Heart left ventricle (tissue), 13 donors: Measurements from ENCODE around the gene SLC9A9.

Source experiments
- CTCF ChIP-seq, 12 donors: fragments of 200-600 bp; sonication (generic) in 4 of 12; IDR thresholded peaks; one replicate each; pipeline versions ENCODE4 v1.5.0 to v1.8.0; 2018 to 2022; ENCODE audit warnings: antibody characterized with exemption in 12 of 12, mild to moderate bottlenecking in 5 of 12
- POLR2A ChIP-seq, 2 donors: fragments of 450-650 bp; IDR thresholded peaks; one replicate each; pipeline ENCODE4 v1.6.1; 2017; ENCODE audit warnings: antibody characterized with exemption in 2 of 2, mild to moderate bottlenecking in 2 of 2, moderate library complexity in 2 of 2
- donor health status: ischemic (EF 13 %, LVEDD 7.1; RV severe dilation, severe dysfunction).
- donor health status: DM: no; HTN: yes; CAD: no.
- donor health status: DM: no; HTN: no; CAD: no.
- donor health status: ischemic (EF 25% LVEDD 6.9; RV normal size, moderate dysfunction).
- donor health status: ischemic (EF 25% LVEDD 5.7; RV mildly dilated, moderate dysfunction).
- donor health status: ischemic (EF 35%, LVEDD 5.7; RV mildly dilated, moderate dysfunction).
- donor health status: nonischemic (EF 11% LVEDD 7.7; RV severe dilation, severe dysfunction).
- donor health status: DM: yes; HTN: yes; CAD: no.
- donor health status: PGD.
- donor health status: ischemic (EF 29% LVEDD 5.4; RV normal size, mild dysfunction).
- donor health status: nonischemic (EF 23%, LVEDD 6.1; RV moderate dilation, normal function).

GRCh38 chr3:143531101-143531500 lies 317.2 kb downstream of the SLC9A9 start:
- TF ChIP-seq POLR2A (IDR thresholded peaks at IDR 0.05) (no peak), CTCF (IDR thresholded peaks at IDR 0.05) (no peak)
